Measurements from ENCODE around the gene PDCD4. TPM values are rescaled to one million over a fixed set of nuclear protein-coding genes. Genes with fewer than 3 reads are reported as not detected.
A peak's percentile ranks its signal among the peaks of the same experiment; 100 is the strongest.

PDCD4 gene
- total and polyA plus RNA-seq, 2 of the 8 experiments (the other 6 are each of a cell fraction or from before 2014, with no cell fraction given), result 3.3 to 26.8 TPM

- WGBS, 2 experiments (ENCODE audit: extremely low coverage in 1 of 2, insufficient coverage in 1 of 2, insufficient read length in 1 of 2, insufficient replicate concordance in 2 of 2, low coverage in 1 of 2, low lambda C conversion rate in 2 of 2, missing lambda C conversion rate in 1 of 2), result 85% methylated on average over 12 of the region's 12 CpGs; no CpG with 5 or more reads in 1 of the 2 experiments
- CTCF ChIA-PET (ENCODE audit: partially characterized antibody), result interaction anchor here (0.7 to 1.3 kb wide), 7 partner anchors 10 to 177 kb away, joined by 3 to 6 read pairs (median 3); no protein-coding TSS in a partner anchor
- no peak overlapping the region for H3K27ac ChIP-seq (ENCODE audit: low read depth, low read length)
- TF ChIP-seq SUZ12 (IDR thresholded peaks at IDR 0.05; ENCODE audit: low read length) (no peak), POU5F1 (IDR thresholded peaks at IDR 0.05; ENCODE audit: low read depth, low read length) (no peak), RBBP5 (IDR thresholded peaks at IDR 0.05; ENCODE audit: borderline replicate concordance, low read depth, low read length) (no peak), SIN3A (conservative IDR thresholded peaks at IDR 0.05 in 1 of 2, IDR thresholded peaks at IDR 0.05 in 1 of 2; ENCODE audit: low read depth in 1 of 2, low read length in 2 of 2) (no peak), SIX5 (IDR thresholded peaks at IDR 0.05; ENCODE audit: low read depth, low read length) (no peak), JUN (IDR thresholded peaks at IDR 0.05; ENCODE audit: low read depth, low read length) (no peak), TAF1 (IDR thresholded peaks at IDR 0.05; ENCODE audit: low read depth, low read length) (no peak), POLR2AphosphoS5 (IDR thresholded peaks at IDR 0.05; ENCODE audit: low read depth, low read length) (no peak)
Measured at GRCh38 chr10:110857265-110858171, 14.2 kb upstream of the PDCD4 start.

More at GRCh38 chr10:110857265-110858171, 14.2 kb upstream of the PDCD4 start:
- Histone ChIP-seq H3K27me3 (replicated peaks in 1 of 4; ENCODE audit: control insufficient read depth in 3 of 4, extremely low read depth in 1 of 4, insufficient read depth in 3 of 4, low read length in 3 of 4) (no peaks in the 10 kb centered on the region), H3K23me2 (ENCODE audit: low read depth, low read length) (no peaks in the 10 kb centered on the region; the same call in 1 of the 2 replicates), H2AFZ (ENCODE audit: low read length) (no peak overlapping the region), H3K79me1 (ENCODE audit: low read depth, low read length) (no peaks in the 10 kb centered on the region), H2BK5ac (ENCODE audit: low read depth, low read length) (no peak overlapping the region), H3K56ac (replicated peaks; ENCODE audit: insufficient read length, low read depth, low read length) (no peak overlapping the region), H2BK12ac (ENCODE audit: low read depth, low read length) (no peak overlapping the region), H4K91ac (replicated peaks; ENCODE audit: insufficient read length, low read length) (no peak overlapping the region), H3K18ac (ENCODE audit: extremely low read depth, low read length) (no peak overlapping the region), H4K20me1 (replicated peaks in 1 of 2; ENCODE audit: control insufficient read depth in 1 of 2, insufficient read depth in 2 of 2, low read length in 2 of 2) (no peaks in the 10 kb centered on the region), H3K4me2 (ENCODE audit: insufficient read depth in 1 of 2, low read depth in 2 of 2, low read length in 2 of 2) (no peak overlapping the region), H2AK5ac (ENCODE audit: low read depth, low read length) (no peak overlapping the region), H3K79me2 (ENCODE audit: control insufficient read depth in 1 of 2, insufficient read depth in 2 of 2, low read length in 2 of 2) (no peaks in the 10 kb centered on the region), H4K8ac (ENCODE audit: extremely low read depth, insufficient read depth, low read length) (no peak overlapping the region), H3K36me3 (ENCODE audit: control insufficient read depth in 2 of 4, insufficient read depth in 4 of 4, low read length in 3 of 4) (no peaks in the 10 kb centered on the region; a peak in 1 of 8 replicates), H3K14ac (ENCODE audit: insufficient read length) (no peak overlapping the region), H3K4ac (replicated peaks; ENCODE audit: insufficient read length, low read depth, low read length) (no peak overlapping the region), H2BK15ac (ENCODE audit: low read length) (no peak overlapping the region), H4K5ac (ENCODE audit: insufficient read length, low read depth, low read length) (no peak overlapping the region), H2BK20ac (ENCODE audit: low read length) (no peak overlapping the region), H3K9ac (replicated peaks in 1 of 4; ENCODE audit: extremely low read depth in 1 of 4, low read depth in 3 of 4, low read length in 3 of 4) (no peak overlapping the region), H3K4me1 (replicated peaks in 1 of 4; ENCODE audit: control insufficient read depth in 3 of 4, insufficient read depth in 4 of 4, low read length in 3 of 4) (no peaks in the 10 kb centered on the region), H3K23ac (ENCODE audit: insufficient read length) (no peak overlapping the region), H3K9me3 (ENCODE audit: insufficient read depth in 2 of 2, low read depth in 1 of 2, low read length in 1 of 2) (no peaks in the 10 kb centered on the region), H3K4me3 (ENCODE audit: extremely low read depth in 1 of 4, insufficient read depth in 2 of 4, low read depth in 3 of 4, low read length in 4 of 4) (no peak overlapping the region), H2BK120ac (replicated peaks; ENCODE audit: low read depth, low read length) (no peak overlapping the region)
- FAIRE-seq (no peak), DNase-seq (ENCODE audit: low read depth in 1 of 2, low spot score in 2 of 2) (peak in 1 of 2 experiments; percentile 35)
- POLR2A ChIA-PET (ENCODE audit: partially characterized antibody), result interaction anchor here (0.8 kb wide), 1 partner anchor 14 kb away, joined by 4 read pairs; the partner anchor contains the start of gene PDCD4
